HG02678 (cell line): ENCODE measurements around the gene PDE2A.

Source experiments
- ATAC-seq: cut with Tn5 transposase; IDR thresholded peaks from one replicate; pipeline ENCODE4 v1.9.1; 2021; ENCODE audit warnings: mild to moderate bottlenecking, moderate library complexity; ENCODE audit not compliant: unreplicated experiment

The PDE2A gene

DNA sequence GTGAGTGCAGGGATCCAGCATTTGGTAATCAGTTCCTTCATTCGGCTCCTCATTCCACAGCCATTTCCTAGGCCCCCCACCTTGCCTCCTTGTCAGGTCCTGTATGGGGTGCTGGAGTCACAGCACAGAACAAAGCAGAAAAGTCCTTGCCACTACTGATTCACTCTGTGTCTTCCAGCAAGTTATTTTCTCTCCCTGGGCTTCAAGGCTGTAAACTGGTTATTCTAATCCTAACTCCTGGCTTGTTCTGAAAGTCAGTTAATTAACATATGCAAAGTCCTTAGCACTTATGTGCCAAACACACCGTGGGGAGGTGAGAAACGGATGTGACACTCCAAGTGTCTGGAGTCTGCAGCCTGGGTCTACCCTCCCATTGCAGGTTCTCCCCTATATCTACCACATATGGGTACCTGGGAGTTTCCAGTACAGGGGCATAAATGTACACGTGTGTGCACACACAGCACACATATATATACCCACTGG lies 30.6 kb upstream of the PDE2A start:
- ATAC-seq, result no peak

DNA sequence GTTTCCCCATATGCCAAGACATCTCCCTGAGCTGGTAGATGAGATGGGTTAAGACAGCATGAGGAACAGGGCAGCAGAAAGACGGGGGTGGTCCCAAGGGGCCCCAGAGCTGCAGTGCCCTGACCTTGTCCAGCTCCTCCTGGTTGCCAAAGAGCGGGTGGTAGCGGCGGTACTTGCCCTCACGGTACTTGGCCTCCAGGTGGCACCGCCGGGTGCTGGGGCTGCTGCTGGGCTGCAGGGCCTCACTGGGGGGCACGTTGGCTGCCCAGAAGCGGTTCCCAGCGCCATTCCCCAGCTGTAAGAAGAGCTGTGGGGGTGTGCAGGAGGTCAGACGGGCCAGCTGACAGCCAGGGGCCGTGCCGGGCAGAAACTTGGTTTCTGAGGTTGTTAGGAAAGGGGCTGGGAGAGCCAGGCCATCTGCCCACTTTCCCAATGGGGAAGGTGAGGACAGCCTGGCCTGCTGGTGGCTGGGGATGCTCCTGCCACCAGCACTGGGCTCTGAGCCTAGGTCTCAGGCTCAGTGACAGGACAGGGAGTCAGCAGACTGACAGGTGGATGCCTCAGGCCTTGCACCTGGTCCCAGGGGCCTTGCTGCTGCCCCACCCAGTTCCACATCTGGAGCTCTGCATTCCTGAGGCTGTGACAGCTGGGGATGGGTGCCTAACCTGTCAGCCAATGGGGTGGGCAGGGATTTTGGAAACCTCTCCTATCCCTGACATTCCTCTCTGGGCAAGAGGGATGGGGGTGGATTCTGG lies 30.0 kb upstream of the PDE2A start:
- ATAC-seq, result no peak

DNA sequence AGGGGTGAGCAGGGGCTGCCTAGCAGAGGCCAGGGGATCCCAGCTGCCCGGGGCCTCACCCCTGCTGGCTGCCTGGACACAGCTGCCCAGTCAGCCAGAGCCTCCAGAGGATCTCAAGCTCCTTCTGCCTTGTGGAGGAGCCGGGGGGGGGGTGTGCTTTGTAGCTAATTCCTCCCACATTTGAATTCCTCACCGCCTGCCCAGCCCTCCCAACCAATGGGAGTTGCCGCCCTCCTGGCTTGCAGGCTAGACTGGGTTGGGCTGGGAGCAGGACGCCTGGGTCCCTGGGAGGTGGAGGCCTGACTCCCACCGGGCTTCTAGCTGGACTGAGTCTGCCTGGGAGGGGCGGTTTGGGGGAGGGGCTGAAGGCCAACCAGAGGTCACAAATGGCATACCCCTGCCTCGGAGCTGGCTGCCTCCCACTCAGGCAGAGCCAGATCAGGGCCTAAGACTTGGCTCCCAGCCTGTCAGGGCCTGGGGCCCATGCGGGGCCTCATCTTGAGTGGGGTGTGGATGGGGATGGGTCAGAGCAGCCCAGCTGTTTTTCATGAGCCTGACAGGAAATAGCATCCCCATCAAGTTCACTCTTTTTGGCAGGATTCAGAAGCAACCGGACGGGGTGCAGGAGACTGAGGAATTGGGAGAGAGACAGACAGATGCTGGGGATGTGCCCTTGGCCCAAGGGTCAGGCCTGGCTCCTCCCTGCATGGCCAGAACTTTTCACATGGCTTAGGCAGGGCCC lies 29.2 kb upstream of the PDE2A start:
- ATAC-seq, result no peak

DNA sequence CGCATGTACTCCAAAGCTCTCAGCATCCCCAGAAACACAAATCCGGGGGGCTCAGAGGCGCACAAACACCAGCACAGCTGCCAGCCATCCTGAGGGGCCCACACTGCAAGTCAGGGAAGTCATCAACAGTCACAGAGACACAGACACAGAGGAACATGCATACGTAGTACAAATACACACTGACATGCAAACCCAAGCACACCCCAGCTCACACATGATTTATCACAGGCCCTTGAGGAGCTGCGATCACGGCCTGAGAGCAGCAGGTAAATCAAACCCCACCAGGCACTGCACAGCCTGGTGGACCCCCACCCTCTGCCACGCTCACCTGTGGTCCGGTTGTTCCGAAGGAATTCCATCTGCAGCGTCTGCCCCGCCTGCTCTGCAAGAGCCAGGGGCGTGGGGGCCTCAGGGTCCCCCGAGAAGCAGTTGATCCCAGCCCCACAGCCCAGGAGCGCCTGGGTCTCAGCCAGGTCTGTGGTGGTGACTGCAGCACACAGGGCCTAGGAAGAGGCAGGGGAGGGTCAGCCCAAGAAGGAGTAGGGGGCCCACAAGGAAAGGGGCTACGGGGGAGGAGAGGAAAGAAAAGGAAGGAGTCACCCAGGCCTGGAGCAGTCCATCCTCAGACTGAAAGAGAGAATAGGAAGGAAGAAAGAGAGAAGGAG lies 28.5 kb upstream of the PDE2A start:
- no peak for ATAC-seq

DNA sequence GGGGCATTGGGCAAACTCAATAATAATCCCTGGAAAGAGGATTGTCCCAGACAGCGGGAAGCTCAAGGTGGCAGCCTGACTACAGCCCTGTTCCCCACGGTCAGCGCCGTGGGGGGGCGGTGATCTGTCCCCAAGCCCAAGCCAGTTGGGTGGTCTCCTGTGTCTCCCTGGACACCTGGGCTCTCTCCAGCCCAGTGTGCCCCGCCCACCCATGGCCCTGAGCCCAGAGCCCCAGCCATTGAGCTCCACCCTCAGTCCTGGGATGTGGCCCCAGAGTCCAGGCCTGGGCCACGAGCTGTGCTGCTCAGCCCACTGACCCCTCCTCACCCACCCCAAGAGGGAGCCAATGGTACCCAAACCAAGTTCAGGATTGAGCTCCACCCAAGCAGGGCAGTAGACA lies 27.9 kb upstream of the PDE2A start:
- no peak for ATAC-seq

DNA sequence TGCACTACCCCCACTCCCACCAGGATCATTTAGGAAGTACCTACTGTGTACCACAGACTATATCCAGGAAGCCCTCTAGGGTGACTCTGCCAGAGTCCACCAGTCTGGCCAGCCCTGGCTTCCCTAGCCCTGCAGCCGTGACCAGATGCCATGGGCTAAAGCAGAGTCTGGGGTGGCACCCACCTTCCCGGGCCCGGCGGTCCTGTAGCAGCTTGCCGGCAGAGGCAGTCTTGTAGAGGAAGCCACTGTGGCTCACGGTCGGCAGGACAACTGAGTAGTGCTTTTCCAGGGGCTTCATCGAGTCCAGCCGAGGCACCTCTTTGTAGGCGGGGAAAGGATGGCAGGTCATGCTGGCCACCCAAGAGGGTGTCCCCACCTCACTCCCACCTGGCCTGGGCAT lies 27.2 kb upstream of the PDE2A start:
- ATAC-seq, result no peak

DNA sequence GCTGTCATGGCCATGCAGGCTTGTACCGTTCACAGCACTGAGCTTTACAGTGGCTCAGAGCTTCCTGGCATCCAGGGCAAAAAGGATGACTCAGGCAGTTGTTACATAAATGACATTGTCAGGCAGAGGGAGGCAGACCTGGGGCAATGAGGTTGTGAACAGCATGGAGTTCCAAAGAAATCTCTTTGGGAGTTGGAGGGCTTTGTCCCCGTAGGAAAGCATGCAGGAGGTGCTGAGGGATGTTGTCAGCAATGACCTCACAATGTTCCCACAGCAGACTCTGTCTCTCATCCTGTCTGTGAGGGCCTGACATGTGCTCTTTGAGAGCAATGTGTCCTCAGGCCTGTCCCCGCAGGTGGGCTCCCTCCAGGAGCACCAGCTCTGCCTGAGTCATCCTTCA lies 25.9 kb upstream of the PDE2A start:
- no peak for ATAC-seq

DNA sequence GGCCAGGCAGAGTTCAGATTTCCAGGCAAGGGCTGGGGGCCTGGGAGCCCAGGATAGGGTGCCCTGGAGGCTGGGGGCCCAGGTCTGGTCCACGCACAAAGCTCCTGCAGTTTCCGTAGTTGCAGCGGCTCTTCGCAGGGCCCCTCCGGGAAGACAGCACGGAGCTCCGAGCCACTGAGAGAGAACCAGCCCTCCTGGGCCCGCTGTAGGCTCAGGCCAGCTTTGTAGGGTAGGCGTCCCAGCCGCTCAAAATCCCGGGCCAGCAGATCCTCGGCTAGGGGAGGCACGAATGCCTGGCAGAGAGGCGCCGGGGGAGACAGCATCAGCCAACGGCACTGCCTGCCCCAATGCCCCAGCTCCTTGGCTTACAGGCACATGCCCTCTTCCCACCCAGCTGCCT lies 23.6 kb upstream of the PDE2A start:
- no peak for ATAC-seq

DNA sequence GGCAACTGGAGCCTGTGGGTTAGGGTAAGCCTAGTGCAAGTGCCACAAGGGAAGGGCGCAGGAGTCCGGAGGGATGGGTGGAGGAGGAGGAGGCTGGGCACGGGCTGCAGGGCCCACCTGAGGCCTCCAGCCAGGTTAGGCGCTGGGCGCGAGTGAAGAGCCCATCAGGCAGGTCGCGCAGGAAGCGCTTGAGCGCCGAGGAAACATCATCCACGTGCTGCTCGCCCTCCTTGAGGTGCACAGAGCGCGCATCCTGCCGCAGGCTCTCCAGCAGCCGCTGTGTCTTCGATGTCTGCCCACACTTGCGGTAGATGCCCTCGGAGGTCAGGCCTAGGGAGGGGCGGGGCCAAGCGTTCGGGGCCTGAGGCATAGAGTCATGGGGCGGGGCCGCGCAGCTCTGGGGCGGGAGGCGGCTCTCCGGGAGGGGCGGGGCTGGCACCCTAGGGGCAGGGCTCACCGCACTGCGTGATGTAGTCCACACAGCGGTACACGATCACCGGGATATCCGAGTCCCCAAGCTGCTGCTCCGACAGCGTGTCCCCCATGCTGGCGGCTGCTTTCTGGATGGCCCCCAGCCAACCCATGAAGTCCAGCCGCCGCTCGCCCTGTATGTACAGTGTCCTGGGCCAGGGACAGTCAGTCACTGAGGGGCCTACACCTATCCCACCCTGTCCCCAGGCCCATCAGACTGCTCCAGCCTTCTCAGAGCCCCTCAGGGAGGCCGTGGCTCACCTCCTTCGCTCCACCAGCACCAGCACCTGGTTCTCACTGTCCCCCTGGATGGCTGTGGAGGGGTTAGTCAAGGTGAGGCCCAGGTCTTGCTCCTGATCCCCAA lies 22.9 kb upstream of the PDE2A start:
- no peak for ATAC-seq

DNA sequence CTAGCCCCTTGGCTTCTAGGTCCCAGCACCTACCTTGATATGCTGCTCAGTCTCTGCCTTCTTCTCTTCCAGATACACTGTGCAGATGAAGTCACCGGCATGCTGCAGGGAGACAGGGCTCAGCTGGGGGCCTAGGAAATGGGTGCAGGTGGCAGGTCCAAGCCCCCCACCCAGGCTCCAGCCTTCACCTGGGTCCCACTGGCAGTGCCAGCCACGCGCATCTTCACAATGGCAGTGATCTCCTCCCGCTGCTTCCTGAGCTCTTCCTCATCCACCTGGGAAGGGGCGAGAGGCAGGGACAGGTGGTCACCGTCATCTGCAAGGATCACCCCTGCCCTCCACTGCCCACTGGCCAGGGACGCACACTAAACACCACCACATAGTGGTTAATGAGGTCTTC lies 21.1 kb upstream of the PDE2A start:
- no peak for ATAC-seq

DNA sequence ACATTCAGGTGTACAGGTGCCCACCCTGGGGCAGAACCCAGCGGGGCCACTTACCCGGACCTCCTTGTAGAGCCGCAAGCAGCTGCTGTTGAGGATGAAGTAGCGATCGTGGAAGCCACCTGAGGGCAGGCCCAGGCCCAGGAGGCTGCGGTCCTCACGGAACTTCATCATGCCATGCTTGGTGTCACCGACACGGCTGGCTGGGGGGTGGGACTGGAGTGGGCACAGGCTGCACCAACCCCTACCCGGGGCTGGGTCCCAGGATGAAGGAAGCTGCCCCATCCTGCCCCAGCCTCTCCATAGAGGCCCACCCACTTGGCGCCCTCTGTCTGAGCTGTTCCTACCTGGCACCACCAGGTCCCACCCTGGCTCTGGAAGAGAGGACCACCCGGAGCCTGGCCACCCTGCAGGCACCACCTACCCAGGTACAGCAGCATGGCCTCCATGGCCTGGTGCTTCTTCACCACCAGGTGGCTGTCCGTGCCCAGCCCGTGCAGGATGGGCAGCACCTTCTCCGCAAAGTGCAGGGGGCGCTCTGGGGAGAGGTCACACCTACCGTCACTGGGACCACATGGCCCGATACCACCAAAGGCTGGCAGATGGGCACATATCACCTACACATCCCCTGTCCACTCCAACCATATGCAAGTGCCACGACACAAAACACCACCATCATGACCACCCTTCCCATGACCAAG lies 19.2 kb upstream of the PDE2A start:
- ATAC-seq, result no peak

DNA sequence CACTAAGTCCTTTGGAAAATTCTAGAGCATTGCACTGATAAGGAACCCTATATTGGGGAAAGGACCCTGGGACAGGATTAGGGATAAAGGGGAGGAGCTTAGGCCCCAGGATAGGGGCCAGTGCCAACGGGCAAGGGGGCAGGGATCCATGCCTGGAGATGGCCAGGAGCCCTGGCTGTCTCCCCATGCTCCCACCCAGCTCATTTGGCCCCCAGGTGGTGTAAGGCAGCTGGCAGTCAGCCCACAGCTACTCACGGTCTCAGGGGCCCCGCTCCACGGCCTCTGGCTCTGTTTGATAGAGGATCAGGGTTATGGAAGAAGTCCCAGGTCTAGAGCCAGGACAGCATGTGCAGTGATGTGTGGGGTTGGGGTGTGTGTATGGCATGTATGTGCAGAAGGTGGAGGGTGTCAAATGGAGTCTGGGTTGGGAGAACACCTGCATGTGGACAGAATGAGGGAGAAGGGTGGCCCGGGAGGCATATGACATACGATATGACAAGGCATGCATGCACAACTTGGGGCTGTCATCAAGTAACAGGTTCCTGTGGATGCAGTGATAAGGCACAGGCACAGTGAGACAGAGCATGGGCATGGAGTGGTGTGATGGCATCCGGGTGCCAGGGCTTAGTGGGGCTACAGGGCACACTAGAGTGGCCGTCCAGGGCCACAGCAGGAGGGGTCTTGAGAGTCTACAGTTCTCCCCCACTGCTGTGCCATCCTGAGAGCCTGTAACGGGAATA lies 18.4 kb upstream of the PDE2A start:
- ATAC-seq, result no peak

DNA sequence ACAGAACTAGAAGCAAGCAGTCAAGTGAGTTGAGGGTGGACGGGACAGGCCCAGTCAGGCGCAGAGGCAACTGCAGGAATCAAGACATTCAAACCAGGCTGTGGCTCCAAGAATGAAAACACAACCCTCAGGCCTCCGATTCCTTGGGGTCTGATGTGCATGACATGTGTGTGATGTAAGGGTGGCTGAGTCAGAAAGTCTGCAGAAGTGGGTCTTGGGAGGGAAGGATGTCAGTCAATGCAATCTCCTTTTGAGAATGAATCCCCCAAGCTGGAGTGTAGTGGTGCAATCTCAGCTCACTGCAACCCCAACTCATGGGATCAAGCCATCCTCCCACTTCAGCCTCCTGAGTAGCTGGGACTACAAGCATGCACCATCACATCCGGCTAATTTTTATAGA lies 15.9 kb upstream of the PDE2A start:
- no peak for ATAC-seq

DNA sequence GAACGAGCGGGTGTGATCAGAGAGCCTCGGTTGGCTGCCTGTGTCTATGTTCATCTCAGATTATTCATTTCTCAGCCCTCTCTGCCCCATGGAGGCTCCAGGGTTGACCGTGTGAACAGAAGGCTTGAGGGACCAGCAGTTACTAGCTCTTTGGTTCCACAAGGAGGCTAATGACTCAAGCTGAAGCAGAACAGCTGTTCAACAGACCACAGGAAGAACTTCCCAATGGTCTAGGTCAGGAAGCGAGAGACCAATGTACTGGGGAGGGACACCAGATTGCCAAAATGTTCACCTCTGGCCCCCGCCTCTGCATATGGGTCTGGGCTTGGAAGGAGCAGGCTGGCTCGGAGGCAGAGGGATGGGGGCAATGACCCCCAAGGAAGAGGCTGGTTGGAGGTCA lies 14.7 kb upstream of the PDE2A start:
- ATAC-seq, result no peak

DNA sequence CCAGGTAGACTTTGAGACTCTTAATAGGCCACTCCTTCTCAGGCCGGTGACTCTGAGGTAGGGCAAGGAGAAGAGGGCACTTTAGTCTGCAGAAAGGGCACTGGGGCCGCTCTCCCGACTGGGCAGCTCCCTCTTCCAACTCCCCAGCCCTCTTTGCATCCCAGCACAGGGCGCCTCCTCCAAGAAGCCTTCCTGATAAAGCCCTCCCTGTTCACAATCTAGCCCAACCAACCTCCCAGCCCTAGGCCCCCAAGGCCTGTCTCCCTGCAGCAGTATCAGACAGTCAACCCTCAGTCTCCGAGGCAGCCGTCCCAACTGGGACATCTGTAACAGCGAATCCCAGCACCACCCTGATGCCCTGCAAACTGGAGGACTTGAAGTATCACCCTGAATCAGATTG lies 14.3 kb upstream of the PDE2A start:
- no peak for ATAC-seq

DNA sequence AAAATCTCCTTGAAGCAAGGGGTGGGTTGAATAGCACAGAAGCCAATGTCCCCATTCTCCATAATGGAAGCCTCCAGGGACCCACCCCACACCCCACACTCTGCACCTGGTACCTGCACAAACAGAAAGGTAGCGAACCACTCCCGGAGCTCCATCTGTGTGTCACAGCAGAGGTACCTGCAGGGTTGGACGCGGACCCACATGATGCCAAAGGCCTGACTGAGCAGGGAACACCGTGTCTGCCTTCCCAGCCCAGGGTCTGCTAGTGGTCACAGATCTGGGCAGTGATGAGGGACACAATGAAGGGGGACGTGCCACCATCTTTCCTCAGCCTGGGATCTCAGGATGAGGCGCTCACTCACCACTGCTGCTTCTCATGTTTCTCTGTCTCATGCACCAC lies 13.1 kb upstream of the PDE2A start:
- ATAC-seq, result no peak

DNA sequence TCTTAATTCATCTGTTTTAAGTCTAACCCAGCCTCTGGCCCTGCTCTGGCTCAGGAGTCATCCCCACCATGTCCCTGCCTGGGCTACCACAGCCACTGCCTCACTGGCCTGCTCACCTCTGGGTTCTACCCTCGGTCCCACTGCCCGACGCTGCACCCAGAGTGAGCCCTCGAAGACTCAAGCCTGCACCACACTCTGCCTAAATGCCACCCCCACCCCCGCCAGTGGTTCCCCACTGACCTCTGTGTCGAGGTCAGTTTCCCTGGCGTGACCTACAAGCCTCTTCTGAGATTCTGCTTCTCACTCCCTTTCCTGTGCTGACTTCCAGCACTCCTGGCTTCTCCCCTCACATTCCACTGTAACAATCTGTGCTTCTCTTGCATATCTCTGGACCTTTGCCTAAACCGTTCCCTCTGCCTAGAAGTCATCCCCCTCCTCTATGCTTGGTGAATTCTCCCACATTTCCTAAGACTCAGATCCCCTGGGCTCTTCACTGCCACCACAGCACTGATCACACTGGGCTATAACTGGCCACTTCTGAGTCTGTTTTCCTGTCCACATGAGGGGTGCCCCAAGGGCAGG lies 12.5 kb upstream of the PDE2A start:
- ATAC-seq, result no peak

DNA sequence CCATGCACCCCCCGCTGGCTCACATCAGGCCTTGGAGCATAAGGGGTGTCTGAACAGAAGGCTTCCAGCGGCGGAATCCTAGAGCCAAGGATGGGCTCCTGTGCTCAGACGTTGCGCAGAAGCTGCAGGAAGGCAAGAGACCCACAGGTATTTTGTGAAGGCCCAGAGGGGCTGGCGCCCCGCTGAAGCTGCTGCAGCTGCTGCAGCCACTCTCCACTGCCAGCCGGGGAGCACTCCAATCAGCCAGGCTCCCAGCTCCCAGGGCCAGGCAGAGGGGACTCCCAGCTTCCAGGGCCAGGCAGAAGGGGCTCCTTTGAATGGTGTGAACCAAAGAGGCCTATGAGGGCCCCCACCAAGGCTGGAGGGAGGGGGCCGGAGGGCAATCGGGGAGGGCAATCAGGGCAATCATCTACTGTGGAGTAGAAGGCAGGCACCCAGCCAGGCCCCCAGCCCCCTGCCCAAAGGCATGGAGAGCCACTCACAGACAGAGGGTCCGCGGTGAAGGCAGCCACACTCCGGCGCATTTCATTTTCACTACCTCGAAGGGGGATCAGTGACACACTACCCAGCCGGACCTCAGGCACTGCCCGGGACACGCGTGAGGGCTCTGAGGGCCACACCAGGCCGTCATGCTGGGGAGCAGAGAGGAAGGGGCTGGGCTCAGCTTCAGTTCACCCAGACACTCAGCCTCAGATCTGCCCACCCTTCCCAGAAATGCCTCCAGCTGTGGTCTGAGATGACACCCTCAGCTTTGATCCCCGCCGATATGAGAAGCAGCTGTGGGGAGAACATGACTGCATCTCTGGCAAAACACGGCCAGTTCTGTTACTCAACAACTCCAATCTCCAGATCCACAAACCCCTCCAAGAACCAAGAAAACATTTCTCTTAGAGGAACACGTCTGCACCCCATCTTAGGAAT lies 11.6 kb upstream of the PDE2A start:
- ATAC-seq, result no peak
